Heart right ventricle (tissue), 16 donors: ENCODE results near the gene GANAB. TPM values are rescaled to one million over a fixed set of nuclear protein-coding genes. Genes with fewer than 3 reads are reported as not detected.
"Not testable (repeated sequence)": the region's sequence is repeated elsewhere in the genome, so short reads cannot be mapped to it uniquely, and the experiment has no call there.

Experiments used
- ATAC-seq, 8 donors: fragments of 200-7000 bp; cut with Tn5 transposase; one replicate each; pipeline ENCODE4 v1.9.1; 2020; ENCODE audit warnings: mild to moderate bottlenecking in 8 of 8, moderate library complexity in 8 of 8, moderate number of reproducible peaks in 1 of 8
- DNase-seq, 2 donors: peaks; one replicate each; pipeline ENCODE4 v3.0.0-alpha.2; 2020
- H3K27ac ChIP-seq, 10 donors: fragments of 200-600 bp; sonication (generic) in 2 of 10; one replicate each; pipeline versions ENCODE4 v1.5.0 to v1.8.0; 2020 to 2022; ENCODE audit warnings: mild to moderate bottlenecking in 3 of 10
- H3K27me3 ChIP-seq, 7 donors: fragments of 200-600 bp; one replicate each; pipeline ENCODE4 v1.8.0; 2021 to 2022; ENCODE audit warnings: mild to moderate bottlenecking in 2 of 7
- H3K36me3 ChIP-seq, 9 donors: fragments of 200-600 bp; sonication (generic) in 1 of 9; one replicate each; pipeline versions ENCODE4 v1.5.0 to v1.8.0; 2020 to 2022; ENCODE audit warnings: mild to moderate bottlenecking in 2 of 9
- H3K4me1 ChIP-seq, 9 donors: fragments of 200-600 bp; sonication (generic) in 1 of 9; one replicate each; pipeline versions ENCODE4 v1.5.0 to v1.8.0; 2020 to 2022; ENCODE audit warnings: mild to moderate bottlenecking in 4 of 9
- H3K4me3 ChIP-seq, 10 donors: fragments of 200-600 bp; sonication (generic) in 2 of 10; one replicate each; pipeline versions ENCODE4 v1.5.0 to v1.8.0; 2020 to 2022; ENCODE audit warnings: mild to moderate bottlenecking in 7 of 10, moderate library complexity in 2 of 10
- H3K9me3 ChIP-seq, 11 donors: fragments of 200-600 bp in 10 of 11; sonication (generic) in 2 of 11; one replicate each; pipeline versions ENCODE4 v1.5.0 to v1.8.0; 2013 to 2022; ENCODE audit warnings: mild to moderate bottlenecking in 2 of 11, control low read depth in 1 of 11, moderate library complexity in 1 of 11
- CTCF ChIP-seq, 9 donors: fragments of 200-600 bp; sonication (generic) in 2 of 9; IDR thresholded peaks; one replicate each; pipeline versions ENCODE4 v1.5.0 to v1.8.0; 2021 to 2022; ENCODE audit warnings: antibody characterized with exemption in 9 of 9, mild to moderate bottlenecking in 5 of 9, moderate library complexity in 1 of 9
- WGBS, 2 donors: extraction: QIAGEN DNeasy Blood & Tissue Kit; methylation state at CpG; one replicate each; pipeline ENCODE4 v1.1.7; 2013; ENCODE audit warnings: inconsistent platforms in 1 of 2; 5-methylcytosine and 5-hydroxymethylcytosine counted together
- intact Hi-C, 10 donors: fragments of 100-400 bp; cut with DNase I; formaldehyde crosslinking; loops; one replicate each; pipeline versions ENCODE4 v1.11.1 to v1.14.2; 2022
- polyA plus RNA-seq, 2 donors: library from polyadenylated mRNA; stranded (reverse); fragments of 200-250 nt; gene quantifications; one replicate each; pipeline ENCODE4 v1.2.3, GENCODE V29; 2013
- total RNA-seq, 10 donors: library from RNA; stranded (reverse); fragmentation: NEBNext Ultra II Directional in 3 of 10; extraction: Animal tissue kit (Norgen Biotek cat#: 25700) in 3 of 10; gene quantifications; one replicate each; pipeline versions ENCODE4 v1.2.1 to v1.2.4, GENCODE V29; 2021 to 2023
- donor health status: Arrhythmogenic right ventricular cardiomyopathy.
- donor health status: ischemic (EF 13 %, LVEDD 7.1; RV severe dilation, severe dysfunction).
- donor health status: healthy with polysubstance abuse.
- donor health status: DM: no; HTN: yes; CAD: no.
- donor health status: DM: no; HTN: no; CAD: no.
- donor health status: ischemic (EF 25% LVEDD 6.9; RV normal size, moderate dysfunction).
- donor health status: ischemic (EF 25% LVEDD 5.7; RV mildly dilated, moderate dysfunction).
- donor health status: healthy.
- donor health status: DM: yes; HTN: yes; CAD: no.
- donor health status: Ischemic cardiomyopathy.
- donor health status: ischemic (EF 35%, LVEDD 5.7; RV mildly dilated, moderate dysfunction).
- donor health status: nonischemic (EF 11% LVEDD 7.7; RV severe dilation, severe dysfunction).
- donor health status: DM: yes; HTN: yes; CAD: no.
- donor health status: PGD.
- donor health status: ischemic (EF 29% LVEDD 5.4; RV normal size, mild dysfunction).
- donor health status: nonischemic (EF 23%, LVEDD 6.1; RV moderate dilation, normal function).

The GANAB gene
- total and polyA plus RNA-seq, 12 donors = 53.2 to 148 (median 92.3) TPM

- Histone ChIP-seq H3K4me3 (no peak overlapping the region), H3K36me3 (peaks cover 0 to 10% (median under 1%) of the 10 kb centered on the region in 9 donors), H3K27ac (no peak overlapping the region), H3K4me1 (peaks cover 0 to 12% (median 8%) of the 10 kb centered on the region in 9 donors), H3K9me3 (no peaks in the 10 kb centered on the region), H3K27me3 (no peaks in the 10 kb centered on the region)
- no peak for TF ChIP-seq CTCF (IDR thresholded peaks at IDR 0.05)
- intact Hi-C loops = loop anchor here in 1 of 10 donors (5.0 kb wide), 1 partner anchor 1240 kb away; no protein-coding TSS in a partner anchor
- no peak for ATAC-seq
- 43 to 57% methylated on average over 5 of the region's 5 CpGs for WGBS, 2 donors
- no peak for DNase-seq
These were observed 10.5 kb upstream of the GANAB start for GRCh38 chr11:62656796-62657429.

- Histone ChIP-seq H3K4me1 (peaks cover 0 to 19% (median 15%) of the 10 kb centered on the region in 9 donors), H3K27me3 (no peaks in the 10 kb centered on the region), H3K27ac (no peak overlapping the region), H3K36me3 (peaks cover 0 to 14% (median 5%) of the 10 kb centered on the region in 9 donors), H3K9me3 (no peaks in the 10 kb centered on the region), H3K4me3 (no peak overlapping the region)
- WGBS, 2 donors = 87% methylated on average over 11 of the region's 11 CpGs
- intact Hi-C loops = loop anchor here in 1 of 10 donors (5.0 kb wide), 1 partner anchor 42 kb away; the partner anchor contains the start of genes EML3 and ROM1
- no peak for DNase-seq
- TF ChIP-seq CTCF (IDR thresholded peaks at IDR 0.05) = no peak
- no peak for ATAC-seq
These were observed 7.9 kb upstream of the GANAB start for GRCh38 chr11:62654297-62654696.

GRCh38 chr11:62652161-62653006 lies 6.0 kb upstream of the GANAB start:
- H3K4me1 ChIP-seq = peaks cover 0 to 21% (median 16%) of the 10 kb centered on the region in 9 donors
- H3K36me3 ChIP-seq = peaks cover 0 to 33% (median 16%) of the 10 kb centered on the region in 9 donors
- TF ChIP-seq CTCF (IDR thresholded peaks at IDR 0.05) = no peak
- intact Hi-C loops = loop anchor here in 1 of 10 donors (5.0 kb wide), 1 partner anchor 40 kb away; the partner anchor contains the start of genes EML3 and ROM1
- DNase-seq (no peak), ATAC-seq (peak in 2 of 8 donors; percentile 3 to 9)
- H3K4me3 ChIP-seq = peak overlapping the region; percentile 70 to 100 (median 90)
- WGBS, 2 donors = 37 to 40% methylated on average over 16 of the region's 16 CpGs
- peak overlapping the region; percentile 80 to 98 (median 93) for H3K27ac ChIP-seq
- H3K9me3 ChIP-seq = no peaks in the 10 kb centered on the region
- no peaks in the 10 kb centered on the region for H3K27me3 ChIP-seq

GRCh38 chr11:62650283-62650682 lies 3.9 kb upstream of the GANAB start:
- 94 to 95% methylated on average over 12 of the region's 12 CpGs for WGBS, 2 donors
- intact Hi-C loops = loop anchor here in 1 of 10 donors (5.0 kb wide), 1 partner anchor 38 kb away; the partner anchor contains the start of genes EML3 and ROM1
- H3K4me3 ChIP-seq, ATAC-seq, H3K27ac ChIP-seq, DNase-seq, H3K9me3 ChIP-seq, H3K27me3 ChIP-seq: not testable (repeated sequence)
- Histone ChIP-seq H3K36me3 (peaks cover 0 to 36% (median 17%) of the 10 kb centered on the region in 9 donors), H3K4me1 (peaks cover 8 to 35% (median 29%) of the 10 kb centered on the region in 9 donors)
